Glutamatergic neuron (in vitro differentiated cells): ENCODE measurements around the gene MRPL11. TPM values are rescaled to one million over a fixed set of nuclear protein-coding genes. Genes with fewer than 3 reads are reported as not detected.

Experiments used
- DNase-seq: peaks from one replicate; pipeline ENCODE4 v3.0.0; 2022
- H3K27ac Mint-ChIP-seq: one replicate; pipeline ENCODE4 v1.8.0; 2020; ENCODE audit warnings: mild to moderate bottlenecking, mixed read lengths, inconsistent platforms; ENCODE audit not compliant: unreplicated experiment
- H3K27me3 Mint-ChIP-seq: one replicate; pipeline ENCODE4 v1.8.0; 2020; ENCODE audit warnings: mild to moderate bottlenecking, moderate library complexity, mixed read lengths, inconsistent platforms; ENCODE audit not compliant: unreplicated experiment
- H3K36me3 Mint-ChIP-seq: one replicate; pipeline ENCODE4 v1.8.0; 2020; ENCODE audit warnings: mild to moderate bottlenecking, mixed read lengths, inconsistent platforms; ENCODE audit not compliant: unreplicated experiment
- H3K4me1 Mint-ChIP-seq: one replicate; pipeline ENCODE4 v1.8.0; 2020; ENCODE audit warnings: mild to moderate bottlenecking, low read depth, mixed read lengths, inconsistent platforms; ENCODE audit not compliant: unreplicated experiment
- H3K4me3 Mint-ChIP-seq: one replicate; pipeline ENCODE4 v1.8.0; 2020; ENCODE audit warnings: mild to moderate bottlenecking, mixed read lengths, inconsistent platforms; ENCODE audit not compliant: unreplicated experiment
- H3K9me3 Mint-ChIP-seq: one replicate; pipeline ENCODE4 v1.8.0; 2020; ENCODE audit warnings: mild to moderate bottlenecking, moderate library complexity, mixed read lengths, inconsistent platforms; ENCODE audit not compliant: unreplicated experiment
- total RNA-seq: library from RNA; stranded (reverse); fragmentation: NEBNext Ultra II Directional; extraction: Animal tissue kit (Norgen Biotek cat#: 25700); gene quantifications from one replicate; pipeline ENCODE4 v1.2.1, GENCODE V29; 2021; ENCODE audit not compliant: unreplicated experiment
- TF ChIP-seq, protein P1 (sequence below): fragments of 200-600 bp; sonication (generic); IDR thresholded peaks from one replicate; pipeline ENCODE4 v1.5.0; 2021; ENCODE audit not compliant: partially characterized antibody, unreplicated experiment

Gene MRPL11
- total RNA-seq, 1 donor from 2014 or later: 27.5 TPM

DNA sequence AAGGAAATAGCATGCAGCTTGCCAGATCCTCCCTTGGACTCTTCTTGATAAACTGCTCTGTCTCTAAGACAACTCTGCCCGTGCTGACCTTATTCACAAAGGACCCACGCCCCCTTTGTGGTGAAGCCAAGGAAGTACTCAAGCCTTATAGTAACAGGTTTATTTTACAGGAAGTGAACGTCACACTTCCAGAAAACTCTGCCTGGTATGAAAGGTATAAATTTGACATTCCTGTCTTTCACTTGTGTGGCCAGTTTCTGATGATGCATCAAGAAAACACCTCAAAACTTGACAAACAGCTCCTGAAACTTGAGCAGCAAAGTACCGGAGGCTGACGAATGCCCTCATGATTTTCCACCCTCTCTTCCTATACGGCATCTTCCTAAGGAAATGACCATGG is 15.6 kb upstream of the MRPL11 start:
- Mint-ChIP-seq H3K27ac (no peak overlapping the region), H3K4me1 (peaks cover 8% of the 10 kb centered on the region), H3K27me3 (peaks cover 9% of the 10 kb centered on the region)

DNA sequence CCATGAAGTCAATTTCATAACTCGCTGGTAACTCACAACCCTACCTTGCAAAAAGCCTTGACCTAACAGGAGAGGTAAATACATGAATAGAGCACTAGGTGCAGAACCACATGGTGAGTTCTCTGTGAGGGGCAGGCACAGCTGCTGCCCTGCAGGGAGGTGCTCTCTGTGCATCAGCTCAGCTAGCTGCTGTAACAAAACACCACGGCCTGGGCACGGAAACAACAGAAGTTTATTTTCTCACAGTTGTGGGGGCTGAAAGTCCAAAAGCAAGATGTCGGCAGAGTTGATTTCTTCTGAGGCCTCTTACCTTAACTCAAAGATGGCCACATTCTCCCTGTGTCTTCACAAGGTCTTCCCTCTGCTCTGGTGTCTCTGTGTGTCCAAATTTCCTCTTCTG is 13.0 kb upstream of the MRPL11 start:
- no peak for DNase-seq
- no peak overlapping the region for H3K4me3 Mint-ChIP-seq
- TF ChIP-seq, protein P1, sequence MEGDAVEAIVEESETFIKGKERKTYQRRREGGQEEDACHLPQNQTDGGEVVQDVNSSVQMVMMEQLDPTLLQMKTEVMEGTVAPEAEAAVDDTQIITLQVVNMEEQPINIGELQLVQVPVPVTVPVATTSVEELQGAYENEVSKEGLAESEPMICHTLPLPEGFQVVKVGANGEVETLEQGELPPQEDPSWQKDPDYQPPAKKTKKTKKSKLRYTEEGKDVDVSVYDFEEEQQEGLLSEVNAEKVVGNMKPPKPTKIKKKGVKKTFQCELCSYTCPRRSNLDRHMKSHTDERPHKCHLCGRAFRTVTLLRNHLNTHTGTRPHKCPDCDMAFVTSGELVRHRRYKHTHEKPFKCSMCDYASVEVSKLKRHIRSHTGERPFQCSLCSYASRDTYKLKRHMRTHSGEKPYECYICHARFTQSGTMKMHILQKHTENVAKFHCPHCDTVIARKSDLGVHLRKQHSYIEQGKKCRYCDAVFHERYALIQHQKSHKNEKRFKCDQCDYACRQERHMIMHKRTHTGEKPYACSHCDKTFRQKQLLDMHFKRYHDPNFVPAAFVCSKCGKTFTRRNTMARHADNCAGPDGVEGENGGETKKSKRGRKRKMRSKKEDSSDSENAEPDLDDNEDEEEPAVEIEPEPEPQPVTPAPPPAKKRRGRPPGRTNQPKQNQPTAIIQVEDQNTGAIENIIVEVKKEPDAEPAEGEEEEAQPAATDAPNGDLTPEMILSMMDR: no peak
- H3K9me3 Mint-ChIP-seq: peaks cover 3% of the 10 kb centered on the region
- H3K36me3 Mint-ChIP-seq: peaks cover 9% of the 10 kb centered on the region
- peaks cover 8% of the 10 kb centered on the region for H3K4me1 Mint-ChIP-seq
- H3K27ac Mint-ChIP-seq: no peak overlapping the region
- peaks cover 9% of the 10 kb centered on the region for H3K27me3 Mint-ChIP-seq

More for the DNA sequence above, 15.6 kb upstream of the MRPL11 start:
- Mint-ChIP-seq H3K4me3 (no peak overlapping the region), H3K9me3 (peaks cover 3% of the 10 kb centered on the region), H3K36me3 (peaks cover 9% of the 10 kb centered on the region)
- TF ChIP-seq, protein P1: no peak
- DNase-seq: no peak

DNA sequence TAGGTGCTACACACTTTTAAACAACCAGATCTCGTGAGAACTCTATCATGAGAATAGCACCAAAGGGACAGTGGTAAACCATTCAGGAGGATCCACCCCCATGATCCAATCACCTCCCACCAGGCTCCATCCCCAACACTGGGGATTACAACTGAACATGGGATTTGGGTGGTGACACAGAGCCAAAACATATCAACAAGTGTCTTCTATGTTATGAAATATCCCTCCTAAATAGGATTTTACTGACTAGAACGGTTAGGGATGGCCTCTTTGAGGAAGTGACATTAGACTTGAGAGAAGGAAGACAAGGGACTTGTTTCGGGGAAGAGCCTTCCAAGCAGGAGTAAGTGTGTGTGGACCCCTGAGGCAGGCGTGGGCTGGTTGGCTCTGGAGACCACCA is 11.9 kb upstream of the MRPL11 start:
- Mint-ChIP-seq H3K27me3 (peaks cover 9% of the 10 kb centered on the region), H3K4me1 (peaks cover 8% of the 10 kb centered on the region), H3K4me3 (no peak overlapping the region), H3K9me3 (peaks cover 3% of the 10 kb centered on the region), H3K36me3 (peaks cover 9% of the 10 kb centered on the region), H3K27ac (no peak overlapping the region)
- DNase-seq: no peak
- TF ChIP-seq, protein P1: no peak

DNA sequence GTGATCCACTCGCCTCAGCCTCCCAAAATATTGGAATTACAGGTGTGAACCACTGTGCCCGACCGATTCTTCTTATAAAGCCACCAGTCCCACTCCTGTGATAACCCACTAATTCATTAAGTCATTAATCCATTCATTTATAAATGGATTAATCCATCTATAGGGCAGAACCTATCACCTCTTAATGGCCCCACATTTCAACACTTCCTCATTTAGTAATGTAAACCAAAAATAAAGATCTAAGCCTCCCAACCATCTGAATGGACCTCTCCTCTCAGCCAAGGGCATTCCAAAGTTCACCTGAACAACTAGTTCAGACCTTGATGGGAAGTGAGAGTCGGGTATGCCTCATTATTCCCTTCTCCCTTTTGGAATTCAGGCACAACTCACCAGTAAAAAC is 9.9 kb upstream of the MRPL11 start:
- DNase-seq: no peak
- H3K27me3 Mint-ChIP-seq: peaks cover 7% of the 10 kb centered on the region
- H3K36me3 Mint-ChIP-seq: peaks cover 9% of the 10 kb centered on the region
- H3K4me1 Mint-ChIP-seq: no peaks in the 10 kb centered on the region
- H3K4me3 Mint-ChIP-seq: no peak overlapping the region
- TF ChIP-seq, protein P1: no peak
- H3K27ac Mint-ChIP-seq: no peak overlapping the region
- peaks cover 3% of the 10 kb centered on the region for H3K9me3 Mint-ChIP-seq

- TF ChIP-seq, protein P1: no peak
- Mint-ChIP-seq H3K9me3 (peaks cover 3% of the 10 kb centered on the region), H3K36me3 (peaks cover 12% of the 10 kb centered on the region), H3K27ac (no peak overlapping the region), H3K27me3 (peaks cover 3% of the 10 kb centered on the region), H3K4me1 (no peaks in the 10 kb centered on the region), H3K4me3 (no peak overlapping the region)
- no peak for DNase-seq
These were observed 8.4 kb upstream of the MRPL11 start for GRCh38 chr11:66447012-66447411.
